Mononuclear cell (primary cell): ENCODE measurements around the gene GHITM. TPM values are rescaled to one million over a fixed set of nuclear protein-coding genes. Genes with fewer than 3 reads are reported as not detected.
"Not testable (repeated sequence)": the region's sequence is repeated elsewhere in the genome, so short reads cannot be mapped to it uniquely, and the experiment has no call there.

ENCODE experiments used
- H3K27me3 ChIP-seq: 2 replicates; pipeline ENCODE4 v1.6.0; 2011; ENCODE audit warnings: low read length, control low read depth; ENCODE audit not compliant: insufficient read depth
- H3K4me1 ChIP-seq: 2 replicates; pipeline ENCODE4 v1.5.1; 2011; ENCODE audit warnings: mild to moderate bottlenecking, low read length, control low read depth; ENCODE audit not compliant: insufficient read depth
- H3K4me3 ChIP-seq: 2 replicates; pipeline ENCODE4 v1.5.1; 2011; ENCODE audit warnings: mild to moderate bottlenecking, low read length, moderate library complexity
- H3K9me3 ChIP-seq: 2 replicates; pipeline ENCODE4 v1.5.1; 2011; ENCODE audit warnings: low read depth, mild to moderate bottlenecking, control low read depth, low read length
- total RNA-seq: library from RNA; depleted of rRNA; stranded (reverse); fragments of >200 nt; gene quantifications from one replicate; pipeline ENCODE4 v1.2.3, GENCODE V29; 2012

The GHITM gene
- total RNA-seq, 1 donor: 92.7 TPM

DNA sequence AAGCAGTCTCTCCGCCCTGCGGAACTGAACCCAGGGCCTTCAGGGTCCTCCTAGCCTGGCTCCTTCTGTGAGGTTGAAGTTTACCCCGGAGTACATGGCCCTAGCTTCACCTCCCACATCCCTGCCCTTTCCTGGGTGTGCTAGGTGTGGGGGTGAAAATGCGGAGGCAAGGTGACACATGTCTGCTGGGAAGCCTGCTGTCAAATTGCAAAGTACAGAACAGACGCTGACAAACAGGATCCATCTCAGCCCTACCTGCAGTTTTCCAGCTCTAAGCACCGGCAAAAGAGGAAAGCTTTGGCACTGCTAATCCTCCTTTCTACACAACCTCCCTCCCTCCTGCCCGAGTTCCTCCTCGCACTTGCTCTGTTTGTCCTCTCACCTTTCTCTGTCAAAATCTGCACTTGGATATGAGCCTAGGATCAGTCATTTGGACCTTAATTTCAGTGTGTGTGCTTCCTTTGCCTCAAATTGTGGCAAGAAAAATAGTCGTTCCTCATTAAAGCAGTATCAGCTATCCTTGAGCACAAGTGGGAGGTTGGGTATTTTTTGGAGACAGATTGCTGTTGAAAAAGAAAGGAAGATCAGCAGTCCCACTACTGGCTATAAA lies 19.9 kb downstream of the GHITM start:
- H3K9me3 ChIP-seq: no peaks in the 10 kb centered on the region
- H3K27me3 ChIP-seq: no peaks in the 10 kb centered on the region
- H3K4me1 ChIP-seq: peaks cover 22% of the 10 kb centered on the region
- H3K4me3 ChIP-seq: no peak overlapping the region

DNA sequence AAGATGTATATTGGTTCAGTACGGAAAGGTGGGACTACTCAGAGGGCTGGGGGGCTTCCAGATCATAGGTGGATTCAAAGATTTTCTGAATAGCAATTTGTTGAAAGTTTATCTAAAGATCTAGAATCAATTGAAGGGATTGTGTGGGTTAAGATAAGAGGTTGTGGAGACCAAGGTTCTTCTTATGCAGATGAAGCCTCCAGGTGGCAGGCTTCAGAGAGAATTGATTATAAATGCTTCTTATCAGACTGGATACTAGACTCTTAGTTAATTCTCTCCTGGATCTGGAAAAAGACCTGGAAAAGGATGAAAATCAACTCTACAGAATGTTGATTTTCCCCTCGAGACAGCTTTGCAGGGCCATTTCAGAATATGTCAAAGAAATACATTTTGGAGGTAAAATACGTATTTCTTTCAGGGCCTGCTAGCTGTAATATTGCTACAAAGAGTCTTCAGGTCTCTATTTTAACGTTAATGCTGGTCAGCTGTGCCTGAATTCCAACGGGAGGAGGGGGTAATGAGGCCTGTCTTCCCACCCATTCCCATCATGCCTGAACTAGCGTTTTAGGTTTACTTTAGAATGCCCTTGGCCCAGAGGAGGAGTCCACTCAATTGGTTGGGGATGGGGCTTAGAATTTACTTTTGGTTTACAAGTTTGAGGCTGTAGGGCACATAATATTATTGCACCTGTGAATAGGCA lies 21.5 kb downstream of the GHITM start:
- Histone ChIP-seq H3K9me3 (no peaks in the 10 kb centered on the region), H3K27me3 (no peaks in the 10 kb centered on the region), H3K4me1 (peaks cover 19% of the 10 kb centered on the region), H3K4me3 (no peak overlapping the region)

DNA sequence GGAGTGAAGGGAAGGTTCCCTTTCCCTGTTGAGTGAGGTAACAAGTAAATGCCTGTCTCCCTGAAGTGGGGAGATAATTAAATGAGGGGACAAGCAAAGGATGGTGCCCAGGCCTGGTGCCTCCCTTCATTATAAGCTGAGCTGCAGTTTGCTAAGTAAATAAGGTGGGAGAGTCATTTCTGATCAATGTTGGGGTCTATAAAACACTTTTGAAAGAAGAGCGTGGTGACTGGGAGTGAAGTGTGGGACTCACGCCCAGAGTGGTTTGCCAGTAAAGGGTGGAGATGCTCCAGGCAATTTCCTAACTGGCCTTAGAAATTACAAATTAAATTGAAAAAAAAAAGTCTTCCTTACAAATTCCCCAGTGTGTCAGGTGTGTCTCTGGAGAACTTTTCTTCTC lies 24.7 kb downstream of the GHITM start:
- no peak overlapping the region for H3K4me3 ChIP-seq
- no peaks in the 10 kb centered on the region for H3K9me3 ChIP-seq
- peaks cover 3% of the 10 kb centered on the region for H3K4me1 ChIP-seq
- H3K27me3 ChIP-seq: no peaks in the 10 kb centered on the region

DNA sequence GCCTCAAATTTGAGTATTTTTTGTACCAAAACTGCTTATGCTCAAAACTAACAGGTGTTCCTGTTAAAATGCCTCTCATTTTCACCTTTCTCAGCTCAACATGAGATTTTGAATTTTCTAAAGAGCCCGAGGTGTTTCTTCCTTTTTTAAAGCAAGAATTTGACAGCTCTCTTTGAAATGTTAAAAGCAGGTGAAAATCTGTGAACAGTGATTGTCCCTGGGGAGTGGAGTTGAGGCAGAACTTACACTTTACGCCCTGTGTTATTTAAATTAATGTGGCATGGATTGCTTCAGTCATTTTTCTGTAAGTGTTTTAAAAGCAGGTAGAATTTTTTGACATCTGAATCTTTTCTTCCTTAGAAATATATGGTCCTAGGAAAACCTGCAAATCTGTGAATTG lies 25.1 kb downstream of the GHITM start:
- Histone ChIP-seq H3K4me3 (no peak overlapping the region), H3K27me3 (no peaks in the 10 kb centered on the region), H3K9me3 (no peaks in the 10 kb centered on the region), H3K4me1 (no peaks in the 10 kb centered on the region)

DNA sequence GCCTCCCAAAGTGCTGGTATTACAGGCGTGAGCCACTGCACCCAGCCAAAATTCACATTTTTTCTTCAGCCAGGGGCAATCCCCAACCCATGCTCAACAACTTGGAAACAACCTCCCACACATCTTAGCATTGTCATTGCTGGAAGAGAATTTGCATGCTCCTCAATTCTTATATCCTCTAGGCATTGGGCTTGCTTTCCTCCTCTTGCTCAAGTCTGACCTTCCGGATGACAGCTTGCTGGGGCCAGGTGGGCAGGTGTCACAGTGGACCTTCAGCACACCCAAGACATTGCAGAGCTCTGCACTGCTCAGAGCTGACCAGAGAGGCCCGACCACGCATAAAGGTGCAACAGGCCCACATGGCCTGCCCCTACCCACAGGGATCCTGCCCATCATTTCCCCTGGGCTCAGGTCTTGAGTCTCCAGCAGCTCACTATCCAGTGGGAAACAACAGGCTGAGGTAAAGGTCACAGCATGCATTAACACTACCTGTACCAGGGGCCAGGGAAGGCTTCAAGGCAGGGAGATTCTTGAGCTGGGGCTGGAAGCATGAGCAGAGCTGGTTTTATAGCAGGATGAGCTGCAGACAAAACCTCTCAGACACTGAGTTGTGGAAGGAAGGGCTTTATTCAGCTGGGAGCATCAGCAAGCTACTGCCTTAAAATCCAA lies 27.4 kb downstream of the GHITM start:
- no peak overlapping the region for H3K4me3 ChIP-seq
- H3K4me1 ChIP-seq: no peaks in the 10 kb centered on the region
- H3K27me3 ChIP-seq: no peaks in the 10 kb centered on the region
- no peaks in the 10 kb centered on the region for H3K9me3 ChIP-seq

DNA sequence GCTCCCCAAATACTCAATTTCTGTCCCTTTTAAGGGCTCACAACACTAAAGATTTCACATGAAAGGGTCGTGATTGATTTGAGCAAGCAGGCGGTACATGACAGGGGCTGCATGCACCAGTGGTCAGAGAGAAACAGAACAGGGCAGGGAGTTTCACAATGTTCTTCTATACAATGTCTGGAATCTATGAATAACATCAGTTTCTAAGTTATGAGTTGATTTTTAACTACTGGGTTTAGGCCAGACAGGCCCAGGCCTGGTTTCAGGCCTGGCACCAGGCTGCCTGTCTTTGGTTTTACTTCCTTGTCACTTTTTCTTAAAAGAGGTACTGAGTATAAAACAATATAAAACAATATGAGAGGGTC lies 28.0 kb downstream of the GHITM start:
- H3K4me1 ChIP-seq, H3K9me3 ChIP-seq, H3K4me3 ChIP-seq, H3K27me3 ChIP-seq: not testable (repeated sequence)

DNA sequence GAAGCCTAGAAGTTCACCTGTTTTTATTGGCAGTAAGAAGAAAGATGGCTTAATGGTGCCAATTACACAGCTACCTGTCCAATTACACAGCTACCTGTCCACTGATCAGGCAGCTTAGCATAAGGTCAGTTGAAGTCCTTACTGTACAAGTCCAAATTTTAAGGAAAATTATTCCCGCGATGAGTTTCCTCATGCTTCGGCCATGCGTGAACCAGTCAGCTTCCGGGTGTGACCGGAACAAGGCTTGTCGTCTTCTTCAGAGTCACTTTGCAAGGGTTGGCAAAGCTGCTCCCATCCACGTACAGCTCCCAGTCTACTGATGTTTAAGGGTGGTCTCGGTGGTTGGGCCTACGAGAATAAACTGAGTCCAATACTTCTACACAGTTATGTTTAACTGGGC lies 29.1 kb downstream of the GHITM start:
- not testable (repeated sequence) for H3K4me1 ChIP-seq, H3K4me3 ChIP-seq, H3K27me3 ChIP-seq, H3K9me3 ChIP-seq

DNA sequence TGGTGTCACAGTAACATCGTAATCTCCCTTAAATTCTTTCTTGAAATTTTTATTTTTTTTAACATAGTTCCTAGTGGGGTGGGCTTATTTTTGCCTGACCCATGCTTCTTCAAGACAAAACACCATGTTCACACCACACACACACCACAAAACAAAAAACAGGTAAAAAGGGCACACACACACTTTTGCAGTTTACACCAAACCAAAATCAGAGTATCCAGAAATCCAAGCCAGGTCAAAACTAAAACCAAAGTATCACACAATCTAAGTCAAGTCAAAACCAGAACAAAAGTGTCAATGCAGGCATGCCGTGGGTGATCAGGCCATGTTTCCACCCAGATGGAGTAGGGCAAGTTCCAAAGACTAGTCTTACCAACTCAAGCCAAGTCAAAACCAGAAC lies 31.9 kb downstream of the GHITM start:
- H3K4me1 ChIP-seq, H3K9me3 ChIP-seq, H3K27me3 ChIP-seq, H3K4me3 ChIP-seq: not testable (repeated sequence)

DNA sequence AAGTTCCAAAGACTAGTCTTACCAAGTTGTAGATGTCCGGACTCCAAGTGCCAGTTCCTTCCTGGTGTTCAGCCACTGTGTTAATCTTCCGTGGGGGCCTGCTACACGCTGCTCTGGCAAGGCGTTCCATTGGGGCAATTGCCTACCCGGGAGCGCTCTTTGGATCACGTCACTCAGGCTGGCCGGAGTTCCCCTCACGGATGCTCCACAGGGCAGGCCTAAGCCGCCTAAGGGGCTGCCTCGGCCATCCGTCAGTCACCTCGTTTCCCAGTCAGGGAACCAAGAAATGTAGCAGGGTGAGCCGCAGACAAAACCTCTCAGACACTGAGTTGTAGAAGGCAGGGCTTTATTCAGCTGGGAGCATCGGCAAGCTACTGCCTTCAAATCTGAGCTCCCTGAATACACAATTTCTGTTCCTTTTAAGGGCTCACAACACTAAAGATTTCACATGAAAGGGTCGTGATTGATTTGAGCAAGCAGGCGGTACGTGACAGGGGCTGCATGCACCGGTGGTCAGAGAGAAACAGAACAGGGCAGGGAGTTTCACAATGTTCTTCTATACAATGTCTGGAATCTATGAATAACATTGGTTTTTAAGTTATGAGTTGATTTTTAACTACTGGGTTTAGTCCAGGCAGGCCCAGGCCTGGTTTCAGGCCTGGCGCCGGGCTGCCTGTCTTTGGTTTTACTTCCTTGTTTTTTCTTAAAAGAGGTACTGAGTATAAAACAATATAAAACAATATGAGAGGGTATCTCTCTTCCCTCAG lies 32.6 kb downstream of the GHITM start:
- H3K4me1 ChIP-seq, H3K27me3 ChIP-seq, H3K9me3 ChIP-seq, H3K4me3 ChIP-seq: not testable (repeated sequence)

DNA sequence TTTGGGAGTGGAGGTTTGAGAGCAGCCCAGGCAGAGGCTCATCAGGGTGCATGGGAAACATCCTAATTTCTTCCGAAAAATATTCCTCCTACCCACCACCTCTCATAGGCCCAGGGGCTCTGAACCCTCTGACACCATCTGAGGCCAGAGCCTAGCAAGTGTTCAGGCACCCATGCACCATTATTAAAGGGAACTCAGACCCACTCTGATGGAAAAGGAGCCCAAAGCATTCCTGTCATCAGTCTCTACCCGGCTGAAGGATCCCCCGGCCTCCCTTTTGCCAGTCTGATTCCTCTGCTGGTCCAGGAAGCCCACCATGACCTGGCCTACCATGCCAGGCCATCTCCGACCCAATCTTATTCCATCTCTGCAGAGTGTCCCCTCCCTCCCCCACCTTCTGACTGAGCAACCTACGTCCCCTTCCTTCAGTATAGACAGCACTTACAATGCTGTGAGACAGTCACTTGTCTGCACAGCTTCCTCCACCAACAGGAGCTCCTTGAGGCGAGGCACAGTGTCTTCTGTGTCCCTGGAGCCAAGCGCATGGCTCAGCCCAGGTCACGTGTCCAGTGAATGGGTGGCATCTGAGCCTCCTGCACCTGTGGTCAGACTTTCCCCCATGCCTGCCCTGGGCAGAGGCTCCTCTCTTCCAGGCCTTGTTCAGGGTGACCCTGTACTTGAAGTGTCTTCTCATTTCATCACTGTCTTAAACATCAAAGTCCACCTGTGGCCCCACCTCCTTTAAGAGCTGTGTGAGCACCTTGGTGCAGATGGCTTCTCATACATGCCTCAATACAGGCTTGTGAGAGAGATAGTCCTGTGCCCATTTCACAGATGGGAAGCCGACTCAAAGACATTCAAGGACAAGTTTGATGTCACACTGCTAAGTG lies 33.4 kb downstream of the GHITM start:
- no peaks in the 10 kb centered on the region for H3K27me3 ChIP-seq
- peaks cover 16% of the 10 kb centered on the region for H3K4me1 ChIP-seq
- no peaks in the 10 kb centered on the region for H3K9me3 ChIP-seq
- H3K4me3 ChIP-seq: no peak overlapping the region

DNA sequence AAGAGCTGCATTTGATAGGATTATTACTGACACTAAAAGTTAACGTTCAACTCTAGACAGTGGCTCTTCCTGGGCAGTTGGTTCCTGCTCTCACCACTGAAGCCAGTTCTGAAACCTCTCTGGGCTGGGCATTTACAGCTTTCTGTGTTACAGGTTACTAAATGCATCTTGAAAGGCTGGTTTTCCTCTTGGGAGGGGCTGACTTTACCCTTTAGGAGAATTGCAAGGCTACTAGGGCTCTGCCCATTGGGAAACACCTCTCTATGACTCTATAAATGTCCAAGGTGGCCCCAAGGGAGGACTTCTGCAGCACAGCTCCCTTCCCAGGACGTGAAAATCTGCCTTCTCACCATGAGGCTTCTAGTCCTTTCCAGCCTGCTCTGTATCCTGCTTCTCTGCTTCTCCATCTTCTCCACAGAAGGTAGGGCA lies 34.2 kb downstream of the GHITM start, which contains the start of gene GPR15LG:
Gene GPR15LG (plus strand): TSS at position 301 of the 429 bp plus-strand sequence. CDS start 51 bp downstream, at position 352.
- Histone ChIP-seq H3K27me3 (no peaks in the 10 kb centered on the region), H3K4me1 (peaks cover 19% of the 10 kb centered on the region), H3K9me3 (no peaks in the 10 kb centered on the region), H3K4me3 (no peak within 1 kb of the TSS)

DNA sequence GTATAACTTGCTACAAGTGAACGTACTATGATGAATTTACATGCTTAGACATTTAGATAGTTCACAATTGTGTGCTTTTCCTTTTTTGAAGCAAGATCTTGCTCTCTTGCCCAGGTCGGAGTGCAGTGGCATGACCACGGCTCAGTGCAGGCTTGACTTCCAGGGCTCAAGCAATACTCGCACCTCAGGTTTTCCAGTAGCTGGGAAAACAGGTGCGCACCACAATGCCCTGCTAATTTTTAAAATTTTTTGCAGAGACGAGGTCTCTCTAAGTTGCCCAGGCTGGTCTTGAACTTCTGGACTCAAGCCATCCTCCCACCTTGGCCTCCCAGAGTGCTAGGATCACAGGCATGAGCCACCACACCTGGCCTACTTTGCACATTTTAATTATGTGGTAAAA lies 36.1 kb downstream of the GHITM start:
- H3K9me3 ChIP-seq: no peaks in the 10 kb centered on the region
- no peaks in the 10 kb centered on the region for H3K27me3 ChIP-seq
- no peak overlapping the region for H3K4me3 ChIP-seq
- H3K4me1 ChIP-seq: peaks cover 27% of the 10 kb centered on the region

DNA sequence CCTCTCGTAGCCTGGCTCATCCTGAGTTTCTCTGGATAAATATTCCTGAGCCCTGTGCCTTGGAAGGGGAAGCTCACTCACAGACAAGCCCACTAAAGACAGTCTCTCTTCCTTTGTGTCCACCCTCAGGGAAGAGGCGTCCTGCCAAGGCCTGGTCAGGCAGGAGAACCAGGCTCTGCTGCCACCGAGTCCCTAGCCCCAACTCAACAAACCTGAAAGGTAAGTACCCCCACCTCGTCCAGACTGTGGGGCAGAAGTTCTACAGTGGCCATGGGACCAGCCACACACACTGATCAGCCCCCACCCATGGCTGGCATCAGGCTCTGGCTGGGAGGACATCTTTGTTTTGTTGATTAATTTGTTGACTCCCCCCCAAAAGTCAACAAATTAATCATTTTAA lies 37.0 kb downstream of the GHITM start:
- H3K9me3 ChIP-seq: no peaks in the 10 kb centered on the region
- no peak overlapping the region for H3K4me3 ChIP-seq
- no peaks in the 10 kb centered on the region for H3K27me3 ChIP-seq
- H3K4me1 ChIP-seq: peaks cover 27% of the 10 kb centered on the region

DNA sequence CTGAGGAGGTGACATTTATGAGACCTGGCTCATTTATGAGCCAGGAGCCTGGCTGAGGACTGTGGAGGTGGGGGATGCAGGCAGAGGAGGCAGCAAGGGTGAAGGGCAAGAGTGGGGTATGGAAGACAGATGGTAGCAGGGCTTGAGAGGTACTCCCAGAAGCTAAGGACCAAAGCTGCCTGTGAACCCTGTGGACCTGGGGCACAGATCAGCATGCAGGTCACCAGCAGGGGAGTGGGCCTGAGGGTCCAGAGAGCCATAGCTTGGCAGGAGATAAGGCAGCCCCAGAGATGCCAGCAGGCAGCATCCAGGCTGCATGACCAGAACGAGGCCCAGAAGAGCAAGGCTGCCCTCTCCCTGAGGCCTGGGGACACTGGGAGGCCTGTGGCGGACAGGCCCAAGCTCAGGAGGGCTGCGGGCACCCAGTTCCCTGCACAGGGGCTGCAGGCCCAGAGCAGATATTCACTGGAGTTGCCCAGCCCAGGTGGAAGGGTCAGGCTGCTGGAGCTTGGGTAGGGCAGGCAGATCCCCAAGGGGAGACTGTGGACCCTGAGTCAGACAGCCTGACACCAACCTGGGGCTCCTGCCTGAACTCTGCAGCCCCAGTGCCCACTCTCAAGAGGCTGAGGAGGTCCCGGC lies 37.6 kb downstream of the GHITM start:
- Histone ChIP-seq H3K4me1 (peaks cover 27% of the 10 kb centered on the region), H3K27me3 (no peaks in the 10 kb centered on the region), H3K4me3 (no peak overlapping the region), H3K9me3 (no peaks in the 10 kb centered on the region)
